Spleen (tissue), 7 donors: ENCODE data around the gene SLC43A1.

Source experiments
- POLR2A ChIP-seq, 3 donors: fragments of 450-650 bp; IDR thresholded peaks; one replicate each; pipeline ENCODE4 v1.5.1; 2017; ENCODE audit warnings: antibody characterized with exemption in 3 of 3, mild to moderate bottlenecking in 1 of 3
- TF ChIP-seq, protein P1 (sequence below), 11 experiments: fragments of 200-600 bp in 7 of 11; fragments of 450-650 bp in 4 of 11; sonication (generic) in 4 of 11; IDR thresholded peaks in 8 of 11; conservative IDR thresholded peaks in 3 of 11; 1 replicate in 7 of 11; 2 replicates in 4 of 11; pipeline versions ENCODE4 v1.4.0 to v1.8.0; 2016 to 2021; ENCODE audit warnings: antibody characterized with exemption in 11 of 11, inconsistent platforms in 4 of 11, mild to moderate bottlenecking in 1 of 11
- donor health status: DM: no; HTN: no; CAD: no; lungs with moderate emphysema.
- donor health status: DM: no; HTN: no; CAD: no.
- donor health status: DM: no; HTN: no; CAD: no.

DNA sequence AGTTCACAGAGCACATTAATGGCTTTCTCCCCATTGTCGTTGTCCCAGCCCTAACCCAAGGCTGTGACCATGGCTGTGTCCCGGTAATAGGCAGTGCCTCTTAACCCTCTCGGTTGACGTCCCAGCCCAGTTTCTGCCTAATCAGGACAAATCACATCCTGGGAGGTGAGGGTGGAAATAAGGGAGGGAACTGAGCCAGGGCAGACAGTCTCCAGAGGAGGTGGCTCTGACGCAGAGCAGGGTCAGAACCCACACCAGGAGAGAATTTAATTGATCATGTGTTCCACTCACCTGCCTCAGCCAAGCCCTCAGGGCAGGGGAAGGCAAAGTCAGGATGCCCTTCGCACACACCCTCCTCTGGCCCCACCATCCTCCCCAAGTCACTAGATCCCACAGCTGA is 17.0 kb downstream of the SLC43A1 start:
- TF ChIP-seq, protein P1, sequence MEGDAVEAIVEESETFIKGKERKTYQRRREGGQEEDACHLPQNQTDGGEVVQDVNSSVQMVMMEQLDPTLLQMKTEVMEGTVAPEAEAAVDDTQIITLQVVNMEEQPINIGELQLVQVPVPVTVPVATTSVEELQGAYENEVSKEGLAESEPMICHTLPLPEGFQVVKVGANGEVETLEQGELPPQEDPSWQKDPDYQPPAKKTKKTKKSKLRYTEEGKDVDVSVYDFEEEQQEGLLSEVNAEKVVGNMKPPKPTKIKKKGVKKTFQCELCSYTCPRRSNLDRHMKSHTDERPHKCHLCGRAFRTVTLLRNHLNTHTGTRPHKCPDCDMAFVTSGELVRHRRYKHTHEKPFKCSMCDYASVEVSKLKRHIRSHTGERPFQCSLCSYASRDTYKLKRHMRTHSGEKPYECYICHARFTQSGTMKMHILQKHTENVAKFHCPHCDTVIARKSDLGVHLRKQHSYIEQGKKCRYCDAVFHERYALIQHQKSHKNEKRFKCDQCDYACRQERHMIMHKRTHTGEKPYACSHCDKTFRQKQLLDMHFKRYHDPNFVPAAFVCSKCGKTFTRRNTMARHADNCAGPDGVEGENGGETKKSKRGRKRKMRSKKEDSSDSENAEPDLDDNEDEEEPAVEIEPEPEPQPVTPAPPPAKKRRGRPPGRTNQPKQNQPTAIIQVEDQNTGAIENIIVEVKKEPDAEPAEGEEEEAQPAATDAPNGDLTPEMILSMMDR (IDR thresholded peaks at IDR 0.05 in 8 of 11, conservative IDR thresholded peaks at IDR 0.05 in 3 of 11): no peak
- TF ChIP-seq POLR2A (IDR thresholded peaks at IDR 0.05): no peak
